Right atrium auricular region (tissue), 2 donors: ENCODE results near the gene PLCB4. TPM values are rescaled to one million over a fixed set of nuclear protein-coding genes. Genes with fewer than 3 reads are reported as not detected.

Experiments
- DNase-seq: peaks from one replicate; pipeline ENCODE4 v3.0.0-alpha.2; 2019; ENCODE audit warnings: low spot score
- H3K27ac ChIP-seq, 2 donors: fragments of 200-600 bp; sonication (generic); 1 replicate in 1 of 2; 2 replicates in 1 of 2; pipeline ENCODE4 v1.5.1; 2016 to 2019
- H3K27me3 ChIP-seq, 2 donors: fragments of 200-600 bp; sonication (generic); one replicate each; pipeline versions ENCODE4 v1.5.1 to v1.6.0; 2017 to 2019
- H3K36me3 ChIP-seq: fragments of 200-600 bp; sonication (generic); one replicate; pipeline ENCODE4 v1.5.1; 2016
- H3K4me1 ChIP-seq, 2 donors: fragments of 200-600 bp; sonication (generic); one replicate each; pipeline versions ENCODE4 v1.5.1 to v1.6.0; 2017 to 2019
- H3K4me3 ChIP-seq, 2 donors: fragments of 200-600 bp; sonication (generic); 1 replicate in 1 of 2; 2 replicates in 1 of 2; pipeline ENCODE4 v1.5.1; 2017 to 2019; ENCODE audit warnings: mild to moderate bottlenecking in 1 of 2, moderate library complexity in 1 of 2
- H3K9me3 ChIP-seq, 2 donors: fragments of 200-600 bp; sonication (generic); one replicate each; pipeline ENCODE4 v1.5.1; 2019
- total RNA-seq, 2 donors: library from RNA; depleted of rRNA; stranded (reverse); fragments of >200 nt; gene quantifications; one replicate each; pipeline ENCODE4 v1.1.0, GENCODE V29; 2016
- TF ChIP-seq, protein P1 (sequence below), 2 donors: fragments of 200-600 bp; sonication (generic); IDR thresholded peaks; one replicate each; pipeline ENCODE4 v1.5.1; 2019; ENCODE audit warnings: antibody characterized with exemption in 2 of 2

Gene PLCB4
- total RNA-seq, 2 donors from 2014 or later, result 14.3 to 32.4 TPM

DNA sequence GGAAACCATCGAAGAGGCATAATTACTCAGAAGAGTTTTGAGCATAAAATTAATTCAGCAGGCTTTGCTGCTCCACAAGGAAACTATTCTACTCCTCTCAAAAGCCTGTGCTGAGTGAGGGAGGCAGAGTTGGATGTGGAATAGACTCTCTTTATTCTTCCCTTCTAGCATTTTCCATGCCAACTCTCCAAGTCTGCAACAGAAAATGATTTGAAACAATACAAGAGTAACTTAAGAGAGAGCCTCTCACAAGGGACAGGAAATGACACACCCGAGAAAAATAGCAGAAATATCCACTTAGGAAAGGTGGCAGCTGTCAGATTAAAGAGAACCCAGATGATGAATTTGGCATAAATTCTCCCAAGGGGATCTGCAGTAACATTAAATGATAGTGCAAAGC is 419.2 kb downstream of the PLCB4 start:
- Histone ChIP-seq H3K9me3 (no peaks in the 10 kb centered on the region), H3K4me1 (no peaks in the 10 kb centered on the region), H3K4me3 (no peak overlapping the region), H3K27ac (no peak overlapping the region), H3K27me3 (no peaks in the 10 kb centered on the region), H3K36me3 (no peaks in the 10 kb centered on the region)
- TF ChIP-seq, protein P1, sequence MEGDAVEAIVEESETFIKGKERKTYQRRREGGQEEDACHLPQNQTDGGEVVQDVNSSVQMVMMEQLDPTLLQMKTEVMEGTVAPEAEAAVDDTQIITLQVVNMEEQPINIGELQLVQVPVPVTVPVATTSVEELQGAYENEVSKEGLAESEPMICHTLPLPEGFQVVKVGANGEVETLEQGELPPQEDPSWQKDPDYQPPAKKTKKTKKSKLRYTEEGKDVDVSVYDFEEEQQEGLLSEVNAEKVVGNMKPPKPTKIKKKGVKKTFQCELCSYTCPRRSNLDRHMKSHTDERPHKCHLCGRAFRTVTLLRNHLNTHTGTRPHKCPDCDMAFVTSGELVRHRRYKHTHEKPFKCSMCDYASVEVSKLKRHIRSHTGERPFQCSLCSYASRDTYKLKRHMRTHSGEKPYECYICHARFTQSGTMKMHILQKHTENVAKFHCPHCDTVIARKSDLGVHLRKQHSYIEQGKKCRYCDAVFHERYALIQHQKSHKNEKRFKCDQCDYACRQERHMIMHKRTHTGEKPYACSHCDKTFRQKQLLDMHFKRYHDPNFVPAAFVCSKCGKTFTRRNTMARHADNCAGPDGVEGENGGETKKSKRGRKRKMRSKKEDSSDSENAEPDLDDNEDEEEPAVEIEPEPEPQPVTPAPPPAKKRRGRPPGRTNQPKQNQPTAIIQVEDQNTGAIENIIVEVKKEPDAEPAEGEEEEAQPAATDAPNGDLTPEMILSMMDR (IDR thresholded peaks at IDR 0.05), result no peak
- DNase-seq, result no peak

DNA sequence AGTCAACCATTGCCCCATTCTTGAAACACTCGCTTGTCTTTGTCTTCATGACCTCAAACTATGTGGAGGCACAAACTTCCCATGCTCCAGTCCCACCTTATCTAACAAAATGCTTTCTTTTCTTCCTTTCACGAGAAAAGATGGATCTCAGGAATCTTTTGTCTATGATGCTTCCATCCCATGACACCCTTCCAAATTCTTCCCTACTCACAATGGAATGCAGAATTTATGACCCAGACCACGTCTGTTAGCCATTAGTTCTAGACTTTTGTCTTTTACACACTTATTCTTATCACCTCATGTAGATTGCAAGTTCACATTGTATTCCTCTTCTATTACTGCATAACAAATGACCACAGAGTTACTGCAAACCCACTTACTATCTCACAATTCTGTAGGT is 421.3 kb downstream of the PLCB4 start:
- H3K27me3 ChIP-seq, result no peaks in the 10 kb centered on the region
- H3K9me3 ChIP-seq, result no peaks in the 10 kb centered on the region
- TF ChIP-seq, protein P1 (IDR thresholded peaks at IDR 0.05), result no peak
- H3K4me1 ChIP-seq, result no peaks in the 10 kb centered on the region
- no peak overlapping the region for H3K27ac ChIP-seq
- no peak overlapping the region for H3K4me3 ChIP-seq
- no peak for DNase-seq
- H3K36me3 ChIP-seq, result no peaks in the 10 kb centered on the region

DNA sequence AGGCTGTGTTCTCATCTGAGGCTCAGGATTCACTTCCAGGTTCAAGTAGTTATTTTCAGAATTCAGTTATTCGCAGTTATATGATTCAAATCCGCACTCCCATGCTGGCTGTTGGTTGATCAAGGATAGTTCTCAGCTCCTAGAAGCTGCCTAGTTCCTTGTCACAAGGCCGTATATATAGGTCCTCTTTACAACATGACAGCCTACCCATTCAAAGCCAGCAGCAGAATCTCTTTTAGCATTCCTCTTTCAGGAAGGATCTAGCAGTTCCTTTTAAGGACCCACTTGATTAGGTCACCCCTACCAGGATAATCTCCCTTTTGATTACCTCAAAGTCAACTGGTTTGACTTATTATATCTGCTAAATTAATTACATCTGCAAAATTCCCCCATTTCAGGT is 421.7 kb downstream of the PLCB4 start:
- TF ChIP-seq, protein P1 (IDR thresholded peaks at IDR 0.05), result no peak
- H3K4me1 ChIP-seq, result no peaks in the 10 kb centered on the region
- no peaks in the 10 kb centered on the region for H3K36me3 ChIP-seq
- no peak overlapping the region for H3K27ac ChIP-seq
- H3K4me3 ChIP-seq, result no peak overlapping the region
- H3K27me3 ChIP-seq, result no peaks in the 10 kb centered on the region
- no peaks in the 10 kb centered on the region for H3K9me3 ChIP-seq
- no peak for DNase-seq

DNA sequence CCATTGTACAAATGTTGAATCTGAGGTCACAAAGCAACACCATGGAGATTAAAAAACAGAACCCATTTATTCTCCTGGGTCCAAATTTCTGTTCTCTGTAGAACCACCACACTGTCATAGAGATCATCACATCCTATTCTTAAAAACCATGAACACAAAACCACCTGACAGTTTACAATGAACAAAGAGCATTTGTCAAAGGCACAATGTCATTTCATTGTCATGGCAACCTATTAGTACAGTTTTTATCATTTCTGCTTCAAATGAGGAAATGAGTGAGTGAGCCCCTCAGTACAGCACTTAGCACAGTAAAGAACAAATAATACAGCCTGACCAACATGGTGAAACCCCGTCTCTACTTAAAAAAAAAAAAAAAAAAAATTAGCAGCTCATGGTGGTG is 422.4 kb downstream of the PLCB4 start:
- Histone ChIP-seq H3K4me1 (no peaks in the 10 kb centered on the region), H3K4me3 (no peak overlapping the region), H3K27ac (no peak overlapping the region), H3K27me3 (no peaks in the 10 kb centered on the region), H3K36me3 (no peaks in the 10 kb centered on the region), H3K9me3 (no peaks in the 10 kb centered on the region)
- no peak for DNase-seq
- TF ChIP-seq, protein P1 (IDR thresholded peaks at IDR 0.05), result no peak

DNA sequence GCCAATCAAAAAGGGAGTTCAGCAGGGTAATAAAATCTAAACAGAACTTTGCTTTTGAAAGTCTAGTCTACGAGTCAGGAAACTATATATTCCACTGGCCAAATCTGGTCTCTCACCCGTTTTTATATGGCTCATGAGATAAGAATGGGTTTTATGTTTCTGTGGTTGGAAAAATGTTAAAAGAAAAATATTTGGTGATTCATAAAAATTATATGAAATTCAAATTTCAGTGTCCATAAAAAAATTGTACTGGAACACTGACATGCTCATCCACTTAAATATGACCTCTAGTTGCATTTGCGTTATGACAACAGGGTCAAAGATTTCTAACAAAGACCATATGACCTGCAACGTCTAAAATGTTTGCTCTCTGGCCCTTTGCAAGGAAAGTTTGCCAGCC is 423.2 kb downstream of the PLCB4 start:
- no peak for DNase-seq
- Histone ChIP-seq H3K36me3 (no peaks in the 10 kb centered on the region), H3K4me3 (no peak overlapping the region), H3K4me1 (no peaks in the 10 kb centered on the region), H3K27me3 (no peaks in the 10 kb centered on the region), H3K9me3 (no peaks in the 10 kb centered on the region), H3K27ac (no peak overlapping the region)
- TF ChIP-seq, protein P1 (IDR thresholded peaks at IDR 0.05), result no peak

DNA sequence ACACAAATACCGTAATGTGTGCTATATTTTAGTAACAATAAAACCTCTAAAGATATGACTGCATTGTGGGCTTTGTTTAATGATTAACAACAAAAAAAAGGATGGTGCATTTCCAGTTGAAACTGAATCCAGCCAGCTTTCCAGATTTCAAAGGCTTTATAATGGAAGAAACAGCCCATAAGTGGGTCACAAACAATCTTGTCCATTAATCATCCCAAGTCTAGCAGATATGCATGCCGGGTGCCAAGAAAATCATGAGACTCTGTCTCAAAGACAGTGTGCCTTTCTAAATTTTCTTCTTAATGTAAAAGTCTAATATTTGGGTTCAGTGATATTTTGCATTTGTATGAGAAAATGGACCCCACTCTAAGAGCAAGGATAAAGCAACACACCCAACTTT is 424.9 kb downstream of the PLCB4 start:
- no peak for DNase-seq
- no peaks in the 10 kb centered on the region for H3K9me3 ChIP-seq
- TF ChIP-seq, protein P1 (IDR thresholded peaks at IDR 0.05), result no peak
- no peaks in the 10 kb centered on the region for H3K4me1 ChIP-seq
- no peak overlapping the region for H3K4me3 ChIP-seq
- no peaks in the 10 kb centered on the region for H3K36me3 ChIP-seq
- no peaks in the 10 kb centered on the region for H3K27me3 ChIP-seq
- no peak overlapping the region for H3K27ac ChIP-seq
